ENCODE measurements around the gene PLCH1.

GRCh38 chr3:155390351-155390750 is 354.5 kb downstream of the PLCH1 start:
- TF ChIP-seq CTCF (IDR thresholded peaks at IDR 0.05; ENCODE audit: borderline replicate concordance, extremely low read depth, low read length, poor library complexity, severe bottlenecking) (no peak), EZH2 (IDR thresholded peaks at IDR 0.05; ENCODE audit: borderline replicate concordance, low read depth, low read length, severe bottlenecking) (no peak)

Data from DND-41 (cell line).